GM12891 (cell line): ENCODE measurements around the gene RPL10A.

ENCODE experiments used
- DNase-seq: peaks from one replicate; pipeline ENCODE4 v3.0.0; 2011; ENCODE audit warnings: low spot score; ENCODE audit not compliant: insufficient read length
- FAIRE-seq: peaks from 2 replicates; lab custom pipeline; 2011; peaks lifted over from hg19 to GRCh38; lab: Jason Lieb, UNC
- PAX5 ChIP-seq: IDR thresholded peaks from 2 replicates; pipeline ENCODE4 v1.6.1; 2011; ENCODE audit warnings: low read length, moderate library complexity, mild to moderate bottlenecking; ENCODE audit not compliant: insufficient read depth, severe bottlenecking
- POLR2A ChIP-seq: IDR thresholded peaks from 2 replicates; pipeline ENCODE4 v1.6.1; 2011; ENCODE audit warnings: low read depth, low read length, control low read depth
- POLR2AphosphoS5 ChIP-seq: IDR thresholded peaks from 2 replicates; pipeline ENCODE4 v1.6.1; 2011; ENCODE audit warnings: low read depth, low read length, control low read depth
- POU2F2 ChIP-seq: IDR thresholded peaks from 2 replicates; pipeline ENCODE4 v1.6.1; 2011; ENCODE audit warnings: low read depth, mild to moderate bottlenecking, control low read depth, low read length, moderate library complexity
- SPI1 ChIP-seq: IDR thresholded peaks from 2 replicates; pipeline ENCODE4 v1.6.1; 2011; ENCODE audit warnings: low read depth, low read length, control low read depth
- TAF1 ChIP-seq: IDR thresholded peaks from 2 replicates; pipeline ENCODE4 v1.6.1; 2011; ENCODE audit warnings: low read depth, low read length, control low read depth

The RPL10A gene

DNA sequence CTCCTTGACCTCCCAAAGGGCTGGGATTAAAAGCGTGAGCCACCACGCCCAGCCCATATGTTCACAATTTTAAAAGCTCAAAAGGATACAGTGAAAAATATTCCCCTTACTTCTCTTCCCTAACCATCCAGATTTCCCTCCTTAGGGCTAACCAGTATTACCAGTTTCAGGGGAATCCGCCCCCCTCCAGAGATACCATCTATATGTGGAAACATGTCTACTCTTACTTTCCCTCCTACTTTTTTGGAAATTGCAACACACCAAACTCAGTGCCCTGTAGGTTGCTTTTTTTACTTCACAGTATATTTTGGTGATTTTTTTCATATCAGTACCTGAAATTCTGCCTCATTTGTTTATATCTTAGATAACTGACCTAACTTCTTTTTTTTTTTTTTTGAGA, 6.9 kb upstream of the RPL10A start:
- no peak for DNase-seq
- TF ChIP-seq POLR2A, result no peak
- TF ChIP-seq SPI1, result no peak
- TF ChIP-seq POLR2AphosphoS5, result no peak
- TF ChIP-seq POU2F2, result no peak
- no peak for TF ChIP-seq PAX5
- no peak for TF ChIP-seq TAF1
- FAIRE-seq, result no peak

GRCh38 chr6:35463292-35463691, 4.9 kb upstream of the RPL10A start:
- no peak for TF ChIP-seq SPI1
- no peak for TF ChIP-seq POLR2AphosphoS5
- no peak for TF ChIP-seq POLR2A
- DNase-seq, result no peak
- no peak for FAIRE-seq

GRCh38 chr6:35465646-35466045, 2.6 kb upstream of the RPL10A start:
- FAIRE-seq (no peak), DNase-seq (no peak)
- TF ChIP-seq POLR2A (no peak), POU2F2 (no peak), PAX5 (no peak), SPI1 (no peak), POLR2AphosphoS5 (no peak), TAF1 (no peak)

DNA sequence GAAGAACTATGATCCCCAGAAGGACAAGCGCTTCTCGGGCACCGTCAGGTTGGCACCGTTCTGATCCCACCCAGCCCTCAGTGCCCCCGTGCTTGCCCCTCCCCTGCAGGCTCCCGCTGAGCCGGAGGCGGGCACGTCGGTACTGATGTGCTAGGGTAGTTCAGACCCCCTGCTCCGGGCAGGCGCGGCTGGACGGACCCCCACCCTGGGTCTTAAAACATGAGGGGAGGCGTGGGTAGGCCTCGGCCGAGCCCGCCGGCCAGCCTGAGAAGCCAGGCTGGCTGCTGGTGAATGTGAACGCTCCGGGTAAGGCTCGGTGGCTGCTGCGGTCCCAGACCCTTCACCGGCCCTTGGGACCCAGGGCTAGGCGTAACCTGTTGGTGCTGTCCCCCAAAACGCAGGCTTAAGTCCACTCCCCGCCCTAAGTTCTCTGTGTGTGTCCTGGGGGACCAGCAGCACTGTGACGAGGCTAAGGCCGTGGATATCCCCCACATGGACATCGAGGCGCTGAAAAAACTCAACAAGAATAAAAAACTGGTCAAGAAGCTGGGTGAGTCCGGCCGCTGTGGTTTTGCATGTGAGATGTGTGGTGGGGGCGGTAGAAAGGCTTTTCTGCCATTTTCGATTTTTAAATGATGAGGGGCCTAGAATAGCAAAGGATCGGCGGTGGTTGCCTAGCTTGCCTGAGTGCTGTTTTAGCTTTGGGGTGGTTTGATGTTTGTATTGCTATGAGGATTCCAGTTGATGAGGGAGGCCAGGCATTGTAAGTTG, 964 bp downstream of the RPL10A start:
- DNase-seq, result no peak

GRCh38 chr6:35469751-35470662, 1.8 kb downstream of the RPL10A start:
- DNase-seq, result no peak
- FAIRE-seq, result no peak
- TF ChIP-seq TAF1 (no peak), PAX5 (no peak), POLR2AphosphoS5 (no peak), POU2F2 (no peak), SPI1 (no peak)

More for the DNA sequence above, 964 bp downstream of the RPL10A start:
- TF ChIP-seq SPI1, result no peak
- no peak for TF ChIP-seq PAX5
- TF ChIP-seq POU2F2, result no peak
- no peak for TF ChIP-seq POLR2A
- no peak for TF ChIP-seq POLR2AphosphoS5
- TF ChIP-seq TAF1, result no peak
- FAIRE-seq, result no peak

GRCh38 chr6:35470663-35471120, 2.5 kb downstream of the RPL10A start:
- TF ChIP-seq POLR2A (no peak; the same call in 1 of the 2 replicates), POLR2AphosphoS5 (peak; percentile 74; the same call in 1 of the 2 replicates)
- FAIRE-seq (no peak), DNase-seq (no peak)

DNA sequence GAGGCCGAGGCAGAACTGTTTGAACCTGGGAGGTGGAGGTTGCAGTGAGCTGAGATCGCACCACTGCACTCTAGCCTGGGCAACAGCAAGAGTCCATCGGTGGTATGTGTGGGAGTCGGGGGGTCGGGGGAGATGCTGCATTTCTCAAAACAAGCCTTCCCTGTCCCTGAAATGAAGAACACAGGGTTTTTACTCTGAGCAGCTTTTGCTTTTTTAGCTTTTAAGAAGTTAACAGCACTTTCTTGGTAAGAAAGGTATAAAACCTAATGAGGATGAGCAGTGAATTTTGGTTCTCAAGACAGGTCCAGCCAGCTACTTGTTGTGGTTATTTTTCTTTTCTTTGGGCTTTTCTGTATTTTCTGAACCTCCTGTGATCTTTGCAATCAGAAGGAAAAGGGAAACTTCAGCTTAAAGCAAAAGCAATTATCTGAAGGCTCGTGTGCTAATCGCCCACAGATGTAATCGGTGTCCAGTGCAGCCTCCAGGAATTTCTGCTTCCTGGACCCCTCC, 3.7 kb downstream of the RPL10A start:
- peak; percentile 28 for TF ChIP-seq POLR2A
- TF ChIP-seq SPI1, result no peak
- TF ChIP-seq POU2F2, result no peak; the same call in 1 of the 2 replicates
- no peak for TF ChIP-seq PAX5
- no peak; the same call in 1 of the 2 replicates for TF ChIP-seq POLR2AphosphoS5
- no peak for DNase-seq
- no peak for FAIRE-seq

DNA sequence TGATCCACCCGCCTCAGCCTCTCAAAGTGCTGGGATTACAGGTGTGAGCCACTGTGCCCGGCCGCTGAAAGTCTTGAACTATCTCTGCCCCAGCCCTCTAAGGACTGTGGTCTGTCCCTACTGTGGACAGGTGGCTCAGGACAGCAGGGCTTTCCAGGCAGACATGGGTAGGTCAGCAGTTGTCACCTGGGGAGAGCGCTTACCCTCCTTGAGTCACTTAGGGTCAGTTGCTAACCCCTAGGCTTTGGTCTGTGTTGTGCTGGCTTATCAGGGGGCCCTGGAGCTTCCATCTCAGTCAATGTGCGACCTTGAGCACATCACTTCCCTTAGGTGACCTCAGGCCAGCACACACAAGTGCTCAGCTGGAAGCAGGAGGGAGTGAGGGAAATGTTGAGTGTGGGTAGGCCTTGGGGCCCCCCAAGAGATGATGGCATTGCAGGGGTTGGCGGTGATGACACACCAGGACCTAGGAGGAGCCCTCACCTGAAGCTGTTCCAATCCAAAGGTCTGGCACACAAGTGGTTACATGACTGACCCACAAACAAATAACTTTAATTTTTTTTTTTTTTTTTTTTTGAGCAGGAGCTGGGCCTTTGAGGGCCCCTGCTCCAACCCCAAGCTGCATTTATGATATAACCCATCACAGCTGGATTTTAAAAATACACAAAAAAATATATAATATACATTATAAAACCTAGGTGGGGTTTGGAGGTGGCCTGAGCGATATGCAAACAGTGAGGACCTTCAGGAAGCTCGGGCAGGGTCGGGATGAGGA, 5.1 kb downstream of the RPL10A start:
- no peak for DNase-seq
- TF ChIP-seq POLR2A (peak; percentile 74), POLR2AphosphoS5 (peak; percentile 54; the same call in 1 of the 2 replicates), TAF1 (no peak), POU2F2 (no peak), SPI1 (no peak)

DNA sequence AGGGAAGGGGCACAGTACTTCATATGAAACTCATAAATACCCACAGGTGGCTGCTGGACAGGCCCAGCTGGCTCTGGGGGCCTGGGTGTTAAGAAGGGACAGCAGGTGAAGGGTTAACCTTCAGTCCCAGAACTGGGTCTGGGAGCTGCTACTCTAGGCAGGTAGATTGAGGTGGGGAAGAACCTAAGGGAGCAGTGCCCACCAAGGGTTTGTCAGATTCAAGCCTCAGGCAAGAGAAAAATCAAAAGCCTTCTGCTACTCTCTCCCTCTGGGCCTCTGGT, 5.6 kb downstream of the RPL10A start:
- DNase-seq (no peak), FAIRE-seq (no peak)
- TF ChIP-seq POU2F2 (no peak; the same call in 1 of the 2 replicates), PAX5 (no peak), SPI1 (no peak), POLR2A (no peak), TAF1 (no peak), POLR2AphosphoS5 (no peak)

More for the DNA sequence above, 5.1 kb downstream of the RPL10A start:
- FAIRE-seq, result no peak
